Measurements from ENCODE around the gene ANKH. TPM values are rescaled to one million over a fixed set of nuclear protein-coding genes. Genes with fewer than 3 reads are reported as not detected.

ANKH gene
- total and polyA plus RNA-seq, 2 of the 13 experiments (the other 11 are each of a cell fraction or from before 2014, with no cell fraction given), result 25.0 to 36.0 TPM

DNA sequence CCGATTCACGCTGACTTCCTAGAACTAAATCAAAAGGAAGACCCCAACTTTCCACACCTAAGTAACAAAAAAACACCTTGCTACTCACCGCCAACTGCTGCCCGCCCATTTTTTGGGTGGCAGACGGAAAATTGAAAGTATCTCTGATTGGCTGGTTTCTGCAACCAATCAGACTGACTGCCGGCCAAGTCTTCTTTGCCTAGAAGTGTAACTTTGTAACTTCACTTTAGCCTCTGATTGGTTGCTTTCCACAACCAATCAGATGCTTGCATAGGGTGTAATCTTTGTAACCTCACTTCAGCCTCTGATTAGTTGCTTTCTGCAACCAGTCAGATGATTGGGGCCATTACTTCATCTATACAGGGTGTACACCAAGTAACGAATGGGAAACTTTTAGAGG lies 42.6 kb upstream of the ANKH start:
- H2AFZ ChIP-seq (ENCODE audit: low read length), result no peak overlapping the region
- H3K9ac ChIP-seq (ENCODE audit: insufficient read depth, low read depth, low read length), result no peak overlapping the region
- peaks cover 28% of the 10 kb centered on the region for H3K4me1 ChIP-seq (ENCODE audit: insufficient read depth, low read length)
- ATAC-seq, result no peak
- H3K4me3 ChIP-seq (replicated peaks in 1 of 3; ENCODE audit: insufficient read depth in 1 of 3, low read depth in 2 of 3, low read length in 3 of 3), result no peak overlapping the region
- 89% methylated on average over 7 of the region's 7 CpGs for WGBS (ENCODE audit: low lambda C conversion rate)
- no peak overlapping the region for H3K4me2 ChIP-seq (ENCODE audit: low read depth, low read length)
- ChIA-PET CTCF (ENCODE audit: low intra/inter-chr PET ratio, low total read pairs) (no interaction called here), POLR2A (no interaction called here)
- peaks cover 0 to 1% of the 10 kb centered on the region in 2 experiments; a peak in 1 of 5 replicates for H3K27me3 ChIP-seq (ENCODE audit: control insufficient read depth in 1 of 2, insufficient read depth in 2 of 2, low read length in 2 of 2)
- H3K79me2 ChIP-seq (ENCODE audit: insufficient read depth, low read length), result no peaks in the 10 kb centered on the region
- intact Hi-C loops (cut with micrococcal nuclease; ENCODE audit: unreplicated experiment), result no loop called here
- no TSS peak for BruUV-seq (replicated peaks)
- H3K9me3 ChIP-seq (ENCODE audit: low read length), result no peaks in the 10 kb centered on the region
- H4K20me1 ChIP-seq (ENCODE audit: insufficient read depth, low read length), result no peaks in the 10 kb centered on the region
- no peak overlapping the region for H3K27ac ChIP-seq (ENCODE audit: extremely low read length, insufficient read depth, low read length)
- H3K36me3 ChIP-seq (replicated peaks in 1 of 2; ENCODE audit: control insufficient read depth in 1 of 2, insufficient read depth in 2 of 2, low read length in 2 of 2), result no peaks in the 10 kb centered on the region
- in situ Hi-C loops (cut with HindIII; ENCODE audit: extremely low pct_ligation_motif_present, low pct_unique_long_range_greater_than_20kb), result no loop called here
- TF ChIP-seq ZKSCAN5 (CRISPR knock-in tag; IDR thresholded peaks at IDR 0.05), result no peak
- TF ChIP-seq, protein P1, sequence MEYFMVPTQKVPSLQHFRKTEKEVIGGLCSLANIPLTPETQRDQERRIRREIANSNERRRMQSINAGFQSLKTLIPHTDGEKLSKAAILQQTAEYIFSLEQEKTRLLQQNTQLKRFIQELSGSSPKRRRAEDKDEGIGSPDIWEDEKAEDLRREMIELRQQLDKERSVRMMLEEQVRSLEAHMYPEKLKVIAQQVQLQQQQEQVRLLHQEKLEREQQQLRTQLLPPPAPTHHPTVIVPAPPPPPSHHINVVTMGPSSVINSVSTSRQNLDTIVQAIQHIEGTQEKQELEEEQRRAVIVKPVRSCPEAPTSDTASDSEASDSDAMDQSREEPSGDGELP (IDR thresholded peaks at IDR 0.05; ENCODE audit: borderline replicate concordance, low read depth), result no peak
- no peak for TF ChIP-seq ELF1 (CRISPR knock-in tag; IDR thresholded peaks at IDR 0.05)
- no peak for TF ChIP-seq ZC3H4 (CRISPR knock-in tag; IDR thresholded peaks at IDR 0.05; ENCODE audit: borderline replicate concordance)
- no peak for TF ChIP-seq MYC (CRISPR knock-in tag; IDR thresholded peaks at IDR 0.05; ENCODE audit: borderline replicate concordance)
- no peak for TF ChIP-seq ZNF317 (CRISPR knock-in tag; IDR thresholded peaks at IDR 0.05)
- TF ChIP-seq IRF1 (CRISPR knock-in tag; IDR thresholded peaks at IDR 0.05; ENCODE audit: low read depth), result no peak
- TF ChIP-seq, protein P2, sequence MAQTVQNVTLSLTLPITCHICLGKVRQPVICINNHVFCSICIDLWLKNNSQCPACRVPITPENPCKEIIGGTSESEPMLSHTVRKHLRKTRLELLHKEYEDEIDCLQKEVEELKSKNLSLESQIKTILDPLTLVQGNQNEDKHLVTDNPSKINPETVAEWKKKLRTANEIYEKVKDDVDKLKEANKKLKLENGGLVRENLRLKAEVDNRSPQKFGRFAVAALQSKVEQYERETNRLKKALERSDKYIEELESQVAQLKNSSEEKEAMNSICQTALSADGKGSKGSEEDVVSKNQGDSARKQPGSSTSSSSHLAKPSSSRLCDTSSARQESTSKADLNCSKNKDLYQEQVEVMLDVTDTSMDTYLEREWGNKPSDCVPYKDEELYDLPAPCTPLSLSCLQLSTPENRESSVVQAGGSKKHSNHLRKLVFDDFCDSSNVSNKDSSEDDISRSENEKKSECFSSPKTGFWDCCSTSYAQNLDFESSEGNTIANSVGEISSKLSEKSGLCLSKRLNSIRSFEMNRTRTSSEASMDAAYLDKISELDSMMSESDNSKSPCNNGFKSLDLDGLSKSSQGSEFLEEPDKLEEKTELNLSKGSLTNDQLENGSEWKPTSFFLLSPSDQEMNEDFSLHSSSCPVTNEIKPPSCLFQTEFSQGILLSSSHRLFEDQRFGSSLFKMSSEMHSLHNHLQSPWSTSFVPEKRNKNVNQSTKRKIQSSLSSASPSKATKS (CRISPR knock-in tag; IDR thresholded peaks at IDR 0.05), result no peak
- TF ChIP-seq KMT2A (CRISPR knock-in tag; IDR thresholded peaks at IDR 0.05), result no peak
- TF ChIP-seq HDAC6 (IDR thresholded peaks at IDR 0.05; ENCODE audit: low read depth, low read length), result no peak
- TF ChIP-seq ELF4 (CRISPR knock-in tag; IDR thresholded peaks at IDR 0.05; ENCODE audit: borderline replicate concordance), result no peak
- no peak for TF ChIP-seq PRDM10 (CRISPR knock-in tag; IDR thresholded peaks at IDR 0.05; ENCODE audit: low read depth)
- TF ChIP-seq U2AF2 (IDR thresholded peaks at IDR 0.05; ENCODE audit: low read depth, low read length), result no peak
- no peak for TF ChIP-seq ADNP (CRISPR knock-in tag; IDR thresholded peaks at IDR 0.05)
- no peak for TF ChIP-seq ZNF234 (CRISPR knock-in tag; conservative IDR thresholded peaks at IDR 0.05)
- FAIRE-seq, result no peak
- no peak for DNase-seq (ENCODE audit: low spot score)
